H1 (cell line): Measurements from ENCODE around the gene TRAIP. TPM values are rescaled to one million over a fixed set of nuclear protein-coding genes. Genes with fewer than 3 reads are reported as not detected.

ENCODE experiments used
- CTCF ChIA-PET: fragments of 300-600 bp; sonication (Branson Sonifier 250); formaldehyde crosslinking; loops from one replicate; lab custom pipeline; 2021; ENCODE audit not compliant: partially characterized antibody; lab: Charles Lee
- POLR2A ChIA-PET: fragments of 300-600 bp; sonication (Branson Sonifier 250); formaldehyde crosslinking; loops from one replicate; lab custom pipeline; 2021; ENCODE audit warnings: inconsistent platforms; ENCODE audit not compliant: partially characterized antibody; lab: Charles Lee
- DNase-seq, 2 experiments: peaks; one replicate each; pipeline versions ENCODE4 v3.0.0 to v3.0.0-alpha.2; 2010 to 2022; ENCODE audit warnings: low spot score in 2 of 2, low read depth in 1 of 2, mixed read lengths in 1 of 2
- FAIRE-seq: peaks from 2 replicates; lab custom pipeline; 2011; peaks lifted over from hg19 to GRCh38; lab: Jason Lieb, UNC
- H2AFZ ChIP-seq: 2 replicates; pipeline ENCODE4 v1.8.1; 2012; ENCODE audit warnings: low read length, inconsistent platforms
- H2AK5ac ChIP-seq: 2 replicates; pipeline ENCODE4 v1.6.1; 2013; ENCODE audit warnings: low read depth, low read length
- H2BK120ac ChIP-seq: replicated peaks from 2 replicates; pipeline ENCODE3; 2013; ENCODE audit warnings: low read depth, low read length, inconsistent platforms
- H2BK12ac ChIP-seq: 2 replicates; pipeline ENCODE4 v1.6.1; 2013; ENCODE audit warnings: low read depth, low read length
- H2BK15ac ChIP-seq: 2 replicates; pipeline ENCODE4 v1.6.1; 2013; ENCODE audit warnings: low read length
- H2BK20ac ChIP-seq: 2 replicates; pipeline ENCODE4 v1.6.1; 2013; ENCODE audit warnings: low read length
- H2BK5ac ChIP-seq: 2 replicates; pipeline ENCODE4 v1.6.1; 2013; ENCODE audit warnings: low read depth, low read length
- H3K14ac ChIP-seq: 2 replicates; pipeline ENCODE4 v1.6.1; 2013; ENCODE audit warnings: inconsistent platforms; ENCODE audit not compliant: insufficient read length
- H3K18ac ChIP-seq: 2 replicates; pipeline ENCODE4 v1.6.1; 2013; ENCODE audit warnings: low read length; ENCODE audit errors: extremely low read depth
- H3K23ac ChIP-seq: 2 replicates; pipeline ENCODE4 v1.6.1; 2013; ENCODE audit warnings: inconsistent platforms; ENCODE audit not compliant: insufficient read length
- H3K23me2 ChIP-seq: 2 replicates; pipeline ENCODE4 v1.6.1; 2013; ENCODE audit warnings: low read depth, low read length
- H3K27ac ChIP-seq: 2 replicates; pipeline ENCODE4 v1.6.1; 2011; ENCODE audit warnings: low read depth, low read length, inconsistent platforms
- H3K27me3 ChIP-seq, 4 experiments: replicated peaks in 1 of 4; 1 replicate in 1 of 4; 2 replicates in 3 of 4; pipeline versions ENCODE4 v1.6.1 to v1.8.1; 2011 to 2013; ENCODE audit warnings: low read length in 3 of 4, mild to moderate bottlenecking in 3 of 4, inconsistent platforms in 2 of 4, mixed read lengths in 2 of 4, moderate library complexity in 1 of 4; ENCODE audit not compliant: control insufficient read depth in 3 of 4, insufficient read depth in 3 of 4; ENCODE audit errors: extremely low read depth in 1 of 4
- H3K36me3 ChIP-seq, 4 experiments: 2 replicates each; pipeline versions ENCODE4 v1.6.1 to v1.8.1; 2011 to 2013; ENCODE audit warnings: mild to moderate bottlenecking in 4 of 4, low read length in 3 of 4, moderate library complexity in 2 of 4, control low read depth in 1 of 4, inconsistent platforms in 1 of 4; ENCODE audit not compliant: insufficient read depth in 4 of 4, control insufficient read depth in 2 of 4
- H3K4ac ChIP-seq: replicated peaks from 2 replicates; pipeline ENCODE3; 2013; ENCODE audit warnings: low read length, low read depth, mixed read lengths, inconsistent platforms; ENCODE audit not compliant: insufficient read length
- H3K4me1 ChIP-seq, 4 experiments: replicated peaks in 1 of 4; 1 replicate in 1 of 4; 2 replicates in 3 of 4; pipeline versions ENCODE4 v1.6.1 to v1.8.1; 2011 to 2013; ENCODE audit warnings: low read length in 3 of 4, inconsistent platforms in 2 of 4, mixed read lengths in 1 of 4; ENCODE audit not compliant: insufficient read depth in 4 of 4, control insufficient read depth in 3 of 4
- H3K4me2 ChIP-seq, 2 experiments: 2 replicates each; pipeline versions ENCODE4 v1.6.1 to v1.8.1; 2011 to 2013; ENCODE audit warnings: low read depth in 2 of 2, low read length in 2 of 2, control low read depth in 1 of 2, inconsistent platforms in 1 of 2, mild to moderate bottlenecking in 1 of 2; ENCODE audit not compliant: insufficient read depth in 1 of 2
- H3K4me3 ChIP-seq, 4 experiments: fragments of 200-600, 300-600 bp in 1 of 4; sonication (generic), shearing (Covaris generic), sonication (Bioruptor Twin) in 1 of 4; 2 replicates each; pipeline versions ENCODE4 v1.5.1 to v1.8.1; 2011 to 2016; ENCODE audit warnings: low read length in 4 of 4, low read depth in 3 of 4, control low read depth in 2 of 4, inconsistent platforms in 2 of 4, mild to moderate bottlenecking in 2 of 4, mixed read lengths in 1 of 4, moderate library complexity in 1 of 4; ENCODE audit not compliant: insufficient read depth in 2 of 4; ENCODE audit errors: extremely low read depth in 1 of 4
- H3K56ac ChIP-seq: replicated peaks from 2 replicates; pipeline ENCODE3; 2013; ENCODE audit warnings: low read depth, mild to moderate bottlenecking, mixed read lengths, low read length, inconsistent platforms; ENCODE audit not compliant: insufficient read length
- H3K79me1 ChIP-seq: 2 replicates; pipeline ENCODE4 v1.6.1; 2013; ENCODE audit warnings: low read depth, low read length, control low read depth
- H3K79me2 ChIP-seq, 2 experiments: 2 replicates each; pipeline versions ENCODE4 v1.6.1 to v1.8.1; 2012 to 2013; ENCODE audit warnings: low read length in 2 of 2, mild to moderate bottlenecking in 2 of 2, inconsistent platforms in 1 of 2; ENCODE audit not compliant: insufficient read depth in 2 of 2, control insufficient read depth in 1 of 2
- H3K9ac ChIP-seq, 4 experiments: replicated peaks in 1 of 4; 1 replicate in 1 of 4; 2 replicates in 3 of 4; pipeline versions ENCODE4 v1.6.1 to v1.8.1; 2011 to 2013; ENCODE audit warnings: low read depth in 3 of 4, low read length in 3 of 4, control low read depth in 2 of 4, mild to moderate bottlenecking in 2 of 4, moderate library complexity in 2 of 4, inconsistent platforms in 1 of 4; ENCODE audit errors: extremely low read depth in 1 of 4
- H3K9me3 ChIP-seq, 2 experiments: 2 replicates each; pipeline versions ENCODE4 v1.6.1 to v1.8.1; 2012 to 2013; ENCODE audit warnings: mild to moderate bottlenecking in 2 of 2, moderate library complexity in 2 of 2, control low read depth in 1 of 2, inconsistent platforms in 1 of 2, low read depth in 1 of 2, low read length in 1 of 2, mixed read lengths in 1 of 2; ENCODE audit not compliant: insufficient read depth in 2 of 2
- H4K20me1 ChIP-seq, 2 experiments: replicated peaks in 1 of 2; 2 replicates each; pipeline versions ENCODE3 to v1.8.1; 2011 to 2013; ENCODE audit warnings: inconsistent platforms in 2 of 2, low read length in 2 of 2, mild to moderate bottlenecking in 1 of 2; ENCODE audit not compliant: insufficient read depth in 2 of 2, control insufficient read depth in 1 of 2
- H4K5ac ChIP-seq: 2 replicates; pipeline ENCODE4 v1.6.1; 2013; ENCODE audit warnings: low read length, low read depth, mixed read lengths, inconsistent platforms; ENCODE audit not compliant: insufficient read length
- H4K8ac ChIP-seq: 2 replicates; pipeline ENCODE4 v1.8.0; 2013; ENCODE audit warnings: mild to moderate bottlenecking, moderate library complexity, low read length, inconsistent platforms; ENCODE audit not compliant: insufficient read depth; ENCODE audit errors: extremely low read depth
- H4K91ac ChIP-seq: replicated peaks from 2 replicates; pipeline ENCODE3; 2013; ENCODE audit warnings: low read length, mixed read lengths, inconsistent platforms; ENCODE audit not compliant: insufficient read length
- E2F6 ChIP-seq: IDR thresholded peaks from 2 replicates; pipeline ENCODE4 v1.6.1; 2012; ENCODE audit warnings: inconsistent platforms
- USF2 ChIP-seq: IDR thresholded peaks from 2 replicates; pipeline ENCODE4 v1.6.1; 2011; ENCODE audit warnings: low read length, improper control_type of control experiment
- WGBS, 2 experiments: shearing (Covaris generic) in 1 of 2; methylation state at CpG; one replicate each; pipeline versions ENCODE4 v1.1.6 to v1.1.7; 2013 to 2015; ENCODE audit warnings: low lambda C conversion rate in 2 of 2, mixed read lengths in 2 of 2, inconsistent platforms in 1 of 2, low coverage in 1 of 2, missing lambda C conversion rate in 1 of 2; ENCODE audit not compliant: insufficient replicate concordance in 2 of 2, insufficient coverage in 1 of 2, insufficient read length in 1 of 2; ENCODE audit errors: extremely low coverage in 1 of 2, missing lambda C conversion rate in 1 of 2; 5-methylcytosine and 5-hydroxymethylcytosine counted together
- polyA plus RNA-seq, 7 experiments: library from polyadenylated mRNA; depleted of rRNA in 3 of 7; stranded (reverse) in 5 of 7; unstranded in 2 of 7; fragments of >200 nt in 5 of 7; fragments of 200-250 nt in 2 of 7; gene quantifications; 1 replicate in 5 of 7; 2 replicates in 1 of 7; 4 replicates in 1 of 7; pipeline versions ENCODE4 v1.2.1 to v1.2.3, GENCODE V29; 2011 to 2013; ENCODE audit warnings: missing spikeins in 2 of 7, mixed read lengths in 2 of 7
- total RNA-seq: library from RNA; stranded (reverse); fragmentation: NEBNext Ultra II Directional; extraction: Animal tissue kit (Norgen Biotek cat#: 25700); gene quantifications from 2 replicates; pipeline ENCODE4 v1.2.1, GENCODE V29; 2021

Gene TRAIP
- total and polyA plus RNA-seq, 2 of the 8 experiments (the other 6 are each of a cell fraction or from before 2014, with no cell fraction given) = 27.7 to 28.1 TPM

GRCh38 chr3:49804141-49805041 is 52.0 kb downstream of the TRAIP start:
- Histone ChIP-seq H3K27ac (no peak overlapping the region), H4K20me1 (no peaks in the 10 kb centered on the region), H3K23ac (no peak overlapping the region), H3K14ac (no peak overlapping the region), H2BK15ac (peak overlapping the region; percentile 37; the same call in 1 of the 2 replicates), H3K4me3 (peak overlapping the region in 3 of 4 experiments; percentile 24 to 78 (median 77); a peak in 4 of 8 replicates), H3K4me2 (peak overlapping the region; percentile 34 to 92; a peak in 3 of 4 replicates), H2BK5ac (peak overlapping the region; percentile 35; the same call in 1 of the 2 replicates), H2BK20ac (no peak overlapping the region), H3K18ac (0 out of 2 replicates have a peak overlapping the region, but pooled peaks have one; percentile 0), H3K9me3 (no peaks in the 10 kb centered on the region), H3K56ac (no peak overlapping the region), H4K91ac (no peak overlapping the region), H3K79me2 (no peaks in the 10 kb centered on the region), H2BK120ac (no peak overlapping the region), H4K8ac (no peak overlapping the region; the same call in 1 of the 2 replicates), H2AK5ac (no peak overlapping the region), H3K23me2 (peaks cover 8% of the 10 kb centered on the region; the same call in 1 of the 2 replicates), H4K5ac (no peak overlapping the region), H3K27me3 (peaks cover 0 to 18% (median 15%) of the 10 kb centered on the region in 4 experiments; a peak in 6 of 7 replicates), H3K4me1 (peaks cover 0 to 25% (median 21%) of the 10 kb centered on the region in 4 experiments; a peak in 6 of 7 replicates), H2BK12ac (no peak overlapping the region; the same call in 1 of the 2 replicates), H2AFZ (no peak overlapping the region), H3K9ac (no peak overlapping the region), H3K4ac (no peak overlapping the region), H3K36me3 (no peaks in the 10 kb centered on the region), H3K79me1 (no peaks in the 10 kb centered on the region)
- CTCF ChIA-PET = interaction anchor here (0.9 to 17.0 kb wide), 16 partner anchors 8 to 442 kb away, joined by 4 to 266 read pairs (median 6); partner anchors contain the start of gene UBA7
- DNase-seq = no peak
- WGBS, 2 experiments = 94% methylated on average over 24 of the region's 26 CpGs; no CpG with 5 or more reads in 1 of the 2 experiments
- POLR2A ChIA-PET = interaction anchor here (0.6 to 6.2 kb wide), 13 partner anchors 9 to 530 kb away, joined by 3 to 16 read pairs (median 3); partner anchors contain the start of genes AMIGO3 and IP6K1
- FAIRE-seq = no peak
- TF ChIP-seq E2F6 (0 out of 2 replicates have a peak, but pooled peaks have one; percentile 0), USF2 (no peak)
